ENCODE results near the gene KCNQ4. TPM values are rescaled to one million over a fixed set of nuclear protein-coding genes. Genes with fewer than 3 reads are reported as not detected.

KCNQ4 gene
- total and polyA plus RNA-seq, 10 of the 15 experiments (the other 5 are each of a cell fraction or from before 2014, with no cell fraction given): 0.04 to 0.18 (median 0.08) TPM; not detected in 2

GRCh38 chr1:40858856-40859416 lies 75.3 kb downstream of the KCNQ4 start (continued):
- TF ChIP-seq HDGF (IDR thresholded peaks at IDR 0.05) (no peak), ZNF207 (IDR thresholded peaks at IDR 0.05; ENCODE audit: borderline replicate concordance) (no peak), WRNIP1 (IDR thresholded peaks at IDR 0.05; ENCODE audit: borderline replicate concordance, low read depth, low read length) (no peak), SUPT20H (IDR thresholded peaks at IDR 0.05; ENCODE audit: borderline replicate concordance, control insufficient read depth, low read depth, low read length) (no peak), USF1 (IDR thresholded peaks at IDR 0.05; ENCODE audit: borderline replicate concordance, extremely low read length, insufficient read depth, low read depth, low read length) (no peak), KAT2A (conservative IDR thresholded peaks at IDR 0.05; ENCODE audit: control insufficient read depth, low read depth, low read length) (no peak), SREBF1 (IDR thresholded peaks at IDR 0.05; ENCODE audit: low read length) (no peak), ATF7 (IDR thresholded peaks at IDR 0.05; ENCODE audit: low read depth) (no peak), PAX8 (IDR thresholded peaks at IDR 0.05) (no peak), TBL1XR1 (IDR thresholded peaks at IDR 0.05; ENCODE audit: low read depth, low read length) (no peak)

DNA sequence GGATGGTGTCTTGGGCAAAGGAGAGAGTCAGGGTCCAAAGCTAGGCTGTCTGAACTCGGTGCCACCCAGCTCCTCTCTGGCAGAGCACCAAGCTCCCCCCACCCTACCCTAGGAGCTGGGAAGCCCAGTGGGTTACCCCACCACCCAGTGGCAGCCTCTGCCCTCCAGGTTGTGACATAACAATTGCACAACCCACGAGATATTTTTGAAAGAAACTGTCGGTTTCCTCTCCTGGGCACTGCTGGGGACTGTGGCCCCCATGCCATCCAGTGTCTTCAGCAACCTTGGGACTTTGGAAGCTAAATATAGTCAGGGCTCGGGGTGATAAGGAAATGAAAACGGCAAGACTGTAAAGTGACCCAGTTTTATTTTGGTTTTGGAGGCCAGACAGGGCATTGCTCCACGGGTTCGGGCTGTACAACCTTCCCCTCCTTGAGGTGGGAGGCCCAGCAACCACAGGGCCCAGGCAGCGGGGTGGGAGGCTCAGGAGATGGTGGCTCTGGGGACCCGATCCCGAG lies 77.2 kb downstream of the KCNQ4 start:
- peak overlapping the region; percentile 97; the same call in 1 of the 2 replicates for H3K4me2 ChIP-seq (ENCODE audit: control insufficient read depth, insufficient read depth)
- H2AFZ ChIP-seq (ENCODE audit: control insufficient read depth, low read depth, low read length): no peak overlapping the region
- BruUV-seq (replicated peaks): no TSS peak
- ATAC-seq (no peak), DNase-seq (ENCODE audit: low read depth, low spot score) (no peak), FAIRE-seq (no peak)
- H3K79me2 ChIP-seq (ENCODE audit: control insufficient read depth, insufficient read depth, low read length): no peaks in the 10 kb centered on the region
- ChIA-PET CTCF (interaction anchor here (0.6 to 2.8 kb wide), 7 partner anchors 11 to 328 kb away, joined by 3 to 16 read pairs (median 3); no protein-coding TSS in a partner anchor), POLR2A (interaction anchor here (1.1 kb wide), 1 partner anchor 10 kb away, joined by 3 read pairs; no protein-coding TSS in a partner anchor), RAD21 (ENCODE audit: unreplicated experiment) (interaction anchor here (1.2 to 1.3 kb wide), 2 partner anchors 11 to 89 kb away, joined by 3 to 4 read pairs; no protein-coding TSS in a partner anchor), SMC1A (ENCODE audit: uncharacterized antibody, unreplicated experiment) (interaction anchor here (17.4 kb wide), 1 partner anchor 88 kb away, joined by 197 read pairs; no protein-coding TSS in a partner anchor)
- H3K36me3 ChIP-seq (ENCODE audit: control insufficient read depth in 2 of 2, insufficient read depth in 2 of 2, low read length in 1 of 2): no peaks in the 10 kb centered on the region
- H3K4me1 ChIP-seq (ENCODE audit: control insufficient read depth, insufficient read depth, low read length): peaks cover 7% of the 10 kb centered on the region; the same call in 1 of the 2 replicates
- 5% methylated on average over 9 of the region's 10 CpGs for WGBS (ENCODE audit: insufficient coverage, insufficient replicate concordance, low lambda C conversion rate, missing lambda C conversion rate)
- intact Hi-C loops (cut with micrococcal nuclease; ENCODE audit: unreplicated experiment) (no loop called here), in situ Hi-C loops (cut with MboI) (no loop called here)
- H3K9me3 ChIP-seq (replicated peaks; ENCODE audit: control insufficient read depth, insufficient read depth, low read length): no peaks in the 10 kb centered on the region
- peaks cover 12 to 16% of the 10 kb centered on the region in 2 experiments; a peak in 3 of 4 replicates for H3K27me3 ChIP-seq (replicated peaks in 1 of 2; ENCODE audit: control insufficient read depth in 2 of 2, insufficient read depth in 2 of 2, low read length in 1 of 2)
- TF ChIP-seq RB1 (IDR thresholded peaks at IDR 0.05; ENCODE audit: borderline replicate concordance) (no peak), SMC3 (IDR thresholded peaks at IDR 0.05; ENCODE audit: borderline replicate concordance, low read length) (no peak), DPF2 (IDR thresholded peaks at IDR 0.05) (no peak), TARDBP (IDR thresholded peaks at IDR 0.05; ENCODE audit: borderline replicate concordance) (no peak), RAD21 (IDR thresholded peaks at IDR 0.05; ENCODE audit: insufficient read depth, low read depth, low read length) (no peak)
- H3K4me3 ChIP-seq: no peak overlapping the region
- no peak overlapping the region for H3K27ac ChIP-seq (ENCODE audit: control insufficient read depth, insufficient read depth)
- H4K20me1 ChIP-seq (ENCODE audit: control insufficient read depth, insufficient read depth): no peaks in the 10 kb centered on the region
- no peak overlapping the region for H3K9ac ChIP-seq (ENCODE audit: control insufficient read depth, insufficient read depth, low read length)

Data from GM12878 (cell line).